Measurements from ENCODE around the gene AQP1. TPM values are rescaled to one million over a fixed set of nuclear protein-coding genes. Genes with fewer than 3 reads are reported as not detected.

Gene AQP1
- under 1 TPM; 0.36 to 0.62 TPM for total RNA-seq

DNA sequence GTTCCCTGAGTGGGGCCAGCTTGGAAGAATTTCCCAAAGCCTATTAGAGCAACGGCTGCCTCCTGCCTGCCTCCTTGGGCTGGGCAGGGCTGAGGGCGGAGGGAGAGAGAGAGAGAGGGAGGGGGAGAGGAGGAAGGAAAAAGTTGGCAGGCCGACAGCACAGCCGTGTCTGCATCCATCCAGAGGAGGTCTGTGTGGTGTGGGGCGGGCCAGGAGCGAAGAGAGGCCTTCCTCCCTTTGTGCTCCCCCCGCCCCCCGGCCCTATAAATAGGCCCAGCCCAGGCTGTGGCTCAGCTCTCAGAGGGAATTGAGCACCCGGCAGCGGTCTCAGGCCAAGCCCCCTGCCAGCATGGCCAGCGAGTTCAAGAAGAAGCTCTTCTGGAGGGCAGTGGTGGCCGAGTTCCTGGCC lies at the start of gene AQP1:
Gene AQP1, plus strand, starts transcription at position 293 of the 409 bp plus-strand sequence. Its CDS starts 57 bp downstream, at position 350.
- no peaks in the 10 kb centered on the region for H3K4me1 Mint-ChIP-seq (ENCODE audit: low read depth)
- ChIA-PET POLR2A (no interaction called here), CTCF (no interaction called here)

DNA sequence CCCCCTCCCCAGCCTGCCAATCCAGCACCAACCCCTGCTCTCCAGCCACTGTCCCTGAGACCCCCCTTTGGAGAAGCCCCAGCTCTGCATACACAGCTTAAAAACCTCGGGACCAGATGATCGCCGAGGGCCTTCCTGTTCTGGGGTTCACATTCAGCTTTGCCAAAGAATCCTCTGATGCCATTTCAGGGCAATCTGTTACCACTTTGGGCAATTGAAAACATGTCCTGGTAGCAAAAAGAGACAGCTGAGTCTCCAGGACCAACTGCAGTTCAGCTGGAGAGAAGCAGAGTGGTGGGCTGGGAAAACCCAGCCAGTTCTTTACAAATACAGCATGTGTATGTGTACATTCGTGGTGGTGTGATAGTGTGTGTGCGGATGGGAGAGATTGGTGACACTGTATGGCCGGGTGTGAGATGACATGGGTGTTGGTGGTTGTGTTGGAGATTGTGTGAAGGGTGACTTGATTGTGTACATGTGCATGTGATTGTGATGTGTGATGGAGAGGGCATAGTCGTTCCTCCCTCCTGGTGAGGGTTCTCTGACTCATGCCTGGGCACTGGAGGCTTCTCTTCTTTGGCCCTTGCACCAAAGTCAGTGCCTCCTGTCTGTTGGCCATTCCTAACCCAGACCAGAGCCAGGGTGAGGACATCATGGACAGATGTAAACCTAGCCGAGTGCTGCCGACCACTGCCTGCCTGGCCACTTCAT lies 48.5 kb upstream of the AQP1 start:
- Mint-ChIP-seq H3K36me3 (no peaks in the 10 kb centered on the region), H3K4me3 (no peak overlapping the region), H3K27me3 (no peaks in the 10 kb centered on the region), H3K27ac (no peak overlapping the region), H3K4me1 (ENCODE audit: low read depth) (no peaks in the 10 kb centered on the region), H3K9me3 (no peaks in the 10 kb centered on the region)
- intact Hi-C loops (cut with micrococcal nuclease) = no loop called here
- no peak for DNase-seq
- ChIA-PET POLR2A (no interaction called here), CTCF (no interaction called here)

More for the DNA sequence above, at the start of gene AQP1:
- Mint-ChIP-seq H3K27ac (no peak within 1 kb of the TSS), H3K4me3 (no peak within 1 kb of the TSS), H3K27me3 (no peaks in the 10 kb centered on the region), H3K9me3 (no peaks in the 10 kb centered on the region), H3K36me3 (no peaks in the 10 kb centered on the region)
- DNase-seq = no peak
- intact Hi-C loops (cut with micrococcal nuclease) = no loop called here

DNA sequence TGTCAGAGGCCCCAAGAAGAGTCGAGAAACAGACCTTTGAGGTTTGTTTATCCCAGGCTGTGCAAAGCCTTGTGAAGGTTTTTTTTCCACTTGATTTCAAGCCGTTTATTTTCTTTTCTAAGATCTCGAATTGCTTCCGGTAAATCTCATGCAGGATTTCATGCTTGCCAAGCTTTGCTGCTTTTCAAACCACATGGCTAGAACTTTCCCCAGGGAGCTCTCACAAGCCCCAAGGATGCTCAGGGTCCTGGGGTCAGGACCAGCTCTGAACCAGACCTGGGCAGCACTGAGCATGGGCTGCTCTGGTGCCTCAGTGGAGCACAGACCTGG lies 48.0 kb upstream of the AQP1 start:
- CTCF ChIA-PET = no interaction called here

DNA sequence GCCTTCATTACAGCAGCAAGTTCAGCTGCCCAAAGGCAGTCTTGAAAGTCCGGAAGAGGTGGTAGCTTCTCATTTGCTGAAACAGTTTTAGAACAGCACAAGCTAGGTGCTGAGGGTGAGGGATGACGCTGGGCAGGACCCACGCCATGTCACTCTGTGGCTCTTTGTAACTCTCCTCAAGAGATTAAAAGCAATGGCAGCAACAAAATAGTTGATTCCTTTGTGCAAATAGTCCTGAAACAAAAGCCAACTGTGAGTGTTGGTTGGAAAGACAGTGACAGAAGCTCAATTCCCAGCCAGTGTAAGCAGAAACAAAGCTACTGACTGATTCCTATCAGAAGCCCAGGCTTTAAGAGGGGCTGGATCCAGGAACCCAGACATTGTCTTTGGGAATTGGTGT lies 47.6 kb upstream of the AQP1 start:
- Mint-ChIP-seq H3K36me3 (no peaks in the 10 kb centered on the region), H3K9me3 (no peaks in the 10 kb centered on the region), H3K27ac (no peak overlapping the region), H3K4me3 (no peak overlapping the region), H3K27me3 (no peaks in the 10 kb centered on the region), H3K4me1 (ENCODE audit: low read depth) (no peaks in the 10 kb centered on the region)
- intact Hi-C loops (cut with micrococcal nuclease) = no loop called here
- ChIA-PET POLR2A (no interaction called here), CTCF (no interaction called here)
- DNase-seq = no peak

More for the DNA sequence above, 48.0 kb upstream of the AQP1 start:
- H3K9me3 Mint-ChIP-seq = no peaks in the 10 kb centered on the region
- intact Hi-C loops (cut with micrococcal nuclease) = no loop called here
- H3K27me3 Mint-ChIP-seq = no peaks in the 10 kb centered on the region
- H3K4me1 Mint-ChIP-seq (ENCODE audit: low read depth) = no peaks in the 10 kb centered on the region
- H3K36me3 Mint-ChIP-seq = no peaks in the 10 kb centered on the region
- no peak for DNase-seq
- POLR2A ChIA-PET = no interaction called here
- H3K27ac Mint-ChIP-seq = no peak overlapping the region
- no peak overlapping the region for H3K4me3 Mint-ChIP-seq

DNA sequence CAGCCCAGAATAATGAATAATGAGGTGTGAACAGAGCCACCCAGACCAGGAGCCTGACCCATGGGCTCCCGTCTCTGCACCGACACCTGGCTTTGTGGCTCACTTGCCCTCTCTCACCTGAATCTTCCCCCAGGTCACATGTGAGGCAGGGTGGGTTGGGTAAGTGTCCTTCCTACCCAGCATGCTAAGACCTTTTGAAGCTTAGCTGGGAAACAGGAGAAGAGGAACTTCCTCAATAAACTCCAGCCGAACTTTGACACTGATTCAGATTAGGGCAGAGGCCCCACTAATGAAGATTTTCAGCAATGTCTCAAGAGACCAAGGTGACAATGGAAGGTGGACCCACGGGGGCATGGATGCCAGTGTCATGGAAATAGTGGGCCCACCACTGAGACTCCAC lies 46.6 kb upstream of the AQP1 start:
- Mint-ChIP-seq H3K4me1 (ENCODE audit: low read depth) (no peaks in the 10 kb centered on the region), H3K27ac (no peak overlapping the region), H3K36me3 (no peaks in the 10 kb centered on the region), H3K27me3 (no peaks in the 10 kb centered on the region), H3K9me3 (no peaks in the 10 kb centered on the region), H3K4me3 (no peak overlapping the region)
- DNase-seq = no peak
- CTCF ChIA-PET = no interaction called here
- intact Hi-C loops (cut with micrococcal nuclease) = no loop called here
- POLR2A ChIA-PET = no interaction called here

DNA sequence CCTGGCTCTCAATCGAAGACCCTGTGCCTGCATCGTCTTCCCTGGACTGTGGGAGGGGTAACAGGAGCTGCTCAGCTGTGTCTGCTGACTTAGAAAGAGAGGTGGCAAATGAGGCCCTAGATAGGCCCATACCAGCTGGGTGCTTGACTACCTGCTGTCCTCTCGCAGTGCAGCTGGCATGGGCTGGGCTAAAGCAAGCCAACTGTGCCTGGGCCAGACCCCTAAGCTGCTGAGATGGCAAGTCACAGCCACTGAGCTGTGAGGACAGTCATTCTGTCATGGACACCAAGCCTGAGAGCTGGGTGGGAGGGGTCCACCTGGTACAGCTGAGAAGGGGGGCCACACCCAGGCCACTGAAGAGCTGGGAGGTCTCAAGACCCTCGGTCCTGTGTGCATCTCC lies 45.8 kb upstream of the AQP1 start:
- ChIA-PET POLR2A (no interaction called here), CTCF (no interaction called here)
- Mint-ChIP-seq H3K9me3 (no peaks in the 10 kb centered on the region), H3K36me3 (no peaks in the 10 kb centered on the region), H3K27ac (no peak overlapping the region), H3K4me1 (ENCODE audit: low read depth) (no peaks in the 10 kb centered on the region), H3K27me3 (no peaks in the 10 kb centered on the region), H3K4me3 (no peak overlapping the region)
- DNase-seq = no peak
- intact Hi-C loops (cut with micrococcal nuclease) = no loop called here

DNA sequence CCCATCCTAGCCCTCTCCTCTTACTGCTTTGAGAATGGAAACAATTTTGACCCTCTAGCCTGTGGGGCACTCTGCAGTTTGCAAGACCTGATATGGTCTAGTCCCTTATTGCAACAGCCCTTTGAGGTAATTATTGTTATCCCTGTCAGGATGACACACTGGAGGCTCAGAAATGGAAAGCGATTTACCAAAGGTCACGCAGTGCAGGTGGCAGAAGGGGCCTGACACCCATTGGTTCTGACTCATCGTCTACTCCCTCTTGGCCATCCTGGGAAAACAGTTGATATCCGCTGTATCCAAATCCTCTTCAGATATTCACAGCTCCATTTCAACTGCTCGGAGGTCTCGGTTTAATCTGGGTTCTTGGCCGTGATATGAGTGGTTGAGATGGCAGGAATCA lies 44.7 kb upstream of the AQP1 start:
- intact Hi-C loops (cut with micrococcal nuclease) = no loop called here

DNA sequence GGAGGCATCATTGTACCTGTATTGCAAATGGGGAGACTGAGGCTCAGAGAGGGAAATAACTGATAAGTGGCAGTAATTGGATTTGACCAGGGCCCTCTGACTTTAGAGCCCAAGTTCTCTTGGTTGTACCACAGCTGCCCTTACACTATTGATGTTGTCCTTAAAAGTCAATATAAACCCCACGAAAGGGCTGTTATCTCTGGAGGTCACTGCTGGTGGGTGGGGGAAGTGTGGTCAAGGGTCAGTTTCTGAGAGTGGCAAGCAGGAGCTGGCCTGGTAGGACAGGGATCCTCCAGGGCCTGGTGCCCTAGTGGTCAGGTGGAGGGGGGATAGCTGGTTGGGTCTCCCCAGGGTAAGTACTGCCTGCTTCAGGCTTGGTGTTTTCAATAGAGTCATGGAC lies 44.2 kb upstream of the AQP1 start:
- H3K4me1 Mint-ChIP-seq (ENCODE audit: low read depth) = no peaks in the 10 kb centered on the region
- H3K4me3 Mint-ChIP-seq = no peak overlapping the region
- POLR2A ChIA-PET = no interaction called here
- DNase-seq = no peak
- no peaks in the 10 kb centered on the region for H3K9me3 Mint-ChIP-seq
- H3K36me3 Mint-ChIP-seq = no peaks in the 10 kb centered on the region
- H3K27me3 Mint-ChIP-seq = no peaks in the 10 kb centered on the region
- no peak overlapping the region for H3K27ac Mint-ChIP-seq
- CTCF ChIA-PET = no interaction called here
- intact Hi-C loops (cut with micrococcal nuclease) = no loop called here

More for the DNA sequence above, 44.7 kb upstream of the AQP1 start:
- Mint-ChIP-seq H3K9me3 (no peaks in the 10 kb centered on the region), H3K27me3 (no peaks in the 10 kb centered on the region), H3K36me3 (no peaks in the 10 kb centered on the region), H3K4me3 (no peak overlapping the region), H3K27ac (no peak overlapping the region), H3K4me1 (ENCODE audit: low read depth) (no peaks in the 10 kb centered on the region)
- POLR2A ChIA-PET = no interaction called here
- CTCF ChIA-PET = no interaction called here
- no peak for DNase-seq

DNA sequence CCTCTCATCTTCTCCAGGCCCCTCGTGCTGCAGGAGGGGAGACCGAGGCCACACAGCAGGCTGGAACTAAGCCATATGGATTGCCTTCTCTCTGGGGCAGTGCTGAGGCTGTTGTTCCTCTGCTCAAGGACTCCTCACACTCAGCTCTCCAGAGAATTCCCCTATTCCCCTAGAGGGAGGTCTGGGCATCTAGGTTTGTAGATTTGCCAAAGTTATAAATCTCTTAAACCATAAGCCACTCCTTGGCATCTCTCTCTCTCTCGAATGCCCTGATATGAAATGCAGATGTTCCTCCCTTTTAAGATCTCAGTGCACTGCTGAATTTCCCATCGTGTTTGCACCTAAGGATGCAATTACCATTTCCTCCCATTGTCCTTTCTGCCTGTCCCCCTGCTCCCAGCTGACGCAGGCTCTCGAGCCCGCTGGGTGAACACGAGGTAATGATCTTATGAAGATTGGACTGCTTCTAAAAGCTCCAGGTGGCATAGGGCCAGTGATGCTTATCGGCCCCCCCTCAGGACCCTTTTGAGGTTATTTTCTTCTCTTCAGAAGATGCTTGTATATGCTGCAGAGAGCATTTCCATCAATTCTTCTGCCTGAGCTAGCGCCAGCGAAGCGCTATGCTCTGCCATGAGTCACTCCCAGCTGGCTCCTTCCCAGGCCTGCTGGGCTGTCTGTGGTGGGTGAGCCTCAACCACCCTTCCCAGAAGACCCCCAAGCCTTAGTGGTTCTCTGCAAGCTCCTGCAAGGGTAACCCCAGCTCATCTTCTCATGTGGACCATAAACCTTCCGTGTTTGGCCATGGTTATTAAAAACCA lies 41.6 kb upstream of the AQP1 start:
- ChIA-PET POLR2A (no interaction called here), CTCF (interaction anchor here (0.6 to 1.2 kb wide), 2 partner anchors 69 to 264 kb away, joined by 3 to 4 read pairs; no protein-coding TSS in a partner anchor)
- Mint-ChIP-seq H3K36me3 (no peaks in the 10 kb centered on the region), H3K27ac (no peak overlapping the region), H3K4me3 (no peak overlapping the region), H3K27me3 (no peaks in the 10 kb centered on the region), H3K9me3 (no peaks in the 10 kb centered on the region), H3K4me1 (ENCODE audit: low read depth) (no peaks in the 10 kb centered on the region)
- no peak for DNase-seq
- intact Hi-C loops (cut with micrococcal nuclease) = no loop called here

DNA sequence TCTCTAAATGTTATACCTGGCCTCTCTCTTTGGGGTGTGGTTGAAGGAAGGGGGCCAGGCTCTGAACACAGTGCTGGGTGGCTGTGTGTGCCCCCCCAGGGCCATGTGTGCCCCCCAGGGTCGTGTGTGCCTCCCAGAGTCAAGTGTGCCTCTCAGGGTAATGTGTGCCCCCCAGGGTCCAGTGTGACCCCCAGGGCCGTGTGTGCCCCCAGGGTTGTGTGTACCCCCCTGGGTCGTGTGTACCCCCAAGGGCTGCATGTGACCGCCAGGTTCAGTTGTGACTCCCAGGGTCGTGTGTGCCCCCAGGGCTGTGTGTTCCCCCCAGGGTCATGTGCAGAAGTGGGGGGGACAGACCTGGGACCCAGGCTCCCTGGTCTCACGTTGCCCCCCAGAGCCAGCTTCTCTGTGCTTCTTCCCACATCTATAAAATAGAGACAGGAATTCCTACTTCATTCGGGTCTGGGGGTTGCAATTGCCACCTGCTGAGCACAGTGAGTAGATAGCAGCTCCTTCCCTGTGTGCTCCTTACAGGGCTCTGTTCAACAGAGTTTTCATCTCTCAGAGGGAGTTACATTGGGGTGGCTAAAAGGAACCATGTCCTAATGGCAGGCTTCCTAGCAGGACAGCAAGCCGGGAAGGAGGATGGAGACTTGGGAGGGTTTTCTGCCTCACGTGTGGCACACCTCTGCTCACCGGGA lies 40.7 kb upstream of the AQP1 start:
- CTCF ChIA-PET = interaction anchor here (1.2 kb wide), 1 partner anchor 68 kb away, joined by 4 read pairs; no protein-coding TSS in a partner anchor
- Mint-ChIP-seq H3K36me3 (no peaks in the 10 kb centered on the region), H3K4me3 (no peak overlapping the region), H3K27me3 (no peaks in the 10 kb centered on the region), H3K27ac (no peak overlapping the region), H3K9me3 (no peaks in the 10 kb centered on the region), H3K4me1 (ENCODE audit: low read depth) (no peaks in the 10 kb centered on the region)
- POLR2A ChIA-PET = no interaction called here
- no peak for DNase-seq
- intact Hi-C loops (cut with micrococcal nuclease) = no loop called here

DNA sequence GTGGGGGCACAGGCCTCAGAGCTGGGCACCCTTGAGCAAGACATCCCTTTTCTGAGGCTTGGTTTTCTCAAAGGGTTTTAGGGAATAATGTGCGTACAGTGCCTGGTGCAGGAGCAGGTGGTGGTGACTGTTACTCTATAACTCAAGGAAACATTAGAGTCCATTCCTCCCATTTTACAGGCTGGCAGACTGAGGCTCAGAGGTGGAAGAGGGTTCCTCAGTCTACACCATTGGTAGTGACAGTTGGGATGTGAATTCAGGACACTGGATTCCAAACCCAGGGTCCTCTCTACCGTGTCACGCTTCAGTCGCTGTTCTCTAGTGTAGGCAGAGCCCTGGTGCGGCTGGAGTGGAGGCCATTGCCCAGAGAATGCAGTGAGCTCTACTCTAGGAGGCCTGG lies 40.0 kb upstream of the AQP1 start:
- POLR2A ChIA-PET = no interaction called here
- CTCF ChIA-PET = no interaction called here
- no peaks in the 10 kb centered on the region for H3K4me1 Mint-ChIP-seq (ENCODE audit: low read depth)
- no peaks in the 10 kb centered on the region for H3K27me3 Mint-ChIP-seq
- intact Hi-C loops (cut with micrococcal nuclease) = no loop called here
- no peak overlapping the region for H3K4me3 Mint-ChIP-seq
- no peak for DNase-seq
- no peaks in the 10 kb centered on the region for H3K9me3 Mint-ChIP-seq
- H3K36me3 Mint-ChIP-seq = no peaks in the 10 kb centered on the region
- no peak overlapping the region for H3K27ac Mint-ChIP-seq

DNA sequence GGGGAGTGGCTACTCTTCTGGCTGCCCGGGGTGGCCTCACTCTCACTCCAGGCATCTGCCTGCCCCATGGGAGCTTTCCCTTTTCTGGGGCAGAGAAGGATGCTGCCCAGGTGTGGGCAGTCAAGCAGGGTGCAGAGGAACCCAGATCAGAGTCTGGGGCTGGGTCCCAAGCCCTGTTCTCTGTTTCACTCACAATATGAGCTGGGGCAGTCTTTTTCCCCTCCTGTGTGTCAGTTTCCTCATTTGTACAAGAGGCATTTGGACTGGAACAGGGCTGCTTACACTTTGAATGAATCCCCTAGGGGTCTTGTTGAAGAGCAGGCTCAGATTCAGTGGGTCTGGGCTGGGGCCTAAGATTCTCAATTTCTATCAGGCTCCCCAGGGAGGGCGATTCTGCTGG lies 38.4 kb upstream of the AQP1 start:
- Mint-ChIP-seq H3K9me3 (no peaks in the 10 kb centered on the region), H3K4me3 (no peak overlapping the region), H3K27me3 (no peaks in the 10 kb centered on the region), H3K36me3 (no peaks in the 10 kb centered on the region), H3K4me1 (ENCODE audit: low read depth) (no peaks in the 10 kb centered on the region), H3K27ac (no peak overlapping the region)
- POLR2A ChIA-PET = no interaction called here
- no peak for DNase-seq
- CTCF ChIA-PET = no interaction called here
- intact Hi-C loops (cut with micrococcal nuclease) = no loop called here

DNA sequence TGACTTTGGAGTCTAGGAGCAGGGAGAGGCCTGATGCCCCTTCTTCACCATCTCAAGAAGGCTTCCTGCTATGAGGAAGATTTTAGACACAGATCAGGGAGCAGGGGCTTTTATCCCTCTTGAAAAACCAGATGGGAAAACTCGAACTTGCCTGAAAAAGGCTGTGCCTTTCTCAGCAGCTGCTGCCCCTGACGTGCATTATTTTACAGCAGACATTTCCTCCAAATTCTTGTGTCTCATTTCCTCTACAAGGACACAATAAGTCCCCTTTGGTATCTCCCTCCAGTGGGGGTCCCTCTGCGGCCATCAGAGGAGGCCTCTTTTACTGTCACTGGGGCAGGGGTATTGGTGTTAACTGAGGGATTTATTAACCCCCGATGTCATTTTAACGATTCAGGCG lies 38.0 kb upstream of the AQP1 start:
- no peak overlapping the region for H3K27ac Mint-ChIP-seq
- H3K4me1 Mint-ChIP-seq (ENCODE audit: low read depth) = no peaks in the 10 kb centered on the region
- H3K36me3 Mint-ChIP-seq = no peaks in the 10 kb centered on the region
- no peak for DNase-seq
- intact Hi-C loops (cut with micrococcal nuclease) = no loop called here
- ChIA-PET CTCF (no interaction called here), POLR2A (no interaction called here)
- no peak overlapping the region for H3K4me3 Mint-ChIP-seq
- H3K9me3 Mint-ChIP-seq = no peaks in the 10 kb centered on the region
- H3K27me3 Mint-ChIP-seq = no peaks in the 10 kb centered on the region

Measured in activated CD4-positive, alpha-beta memory T cell treated with anti-CD3 and anti-CD28 coated beads for 36 hours (primary cell).